Aorta (tissue), 5 donors: ENCODE measurements around the gene CCR9. TPM values are rescaled to one million over a fixed set of nuclear protein-coding genes. Genes with fewer than 3 reads are reported as not detected.

Experiments used
- ATAC-seq: fragments of 200-7000 bp; cut with Tn5 transposase; one replicate; pipeline ENCODE4 v1.9.1; 2022; ENCODE audit warnings: moderate library complexity; ENCODE audit not compliant: low FRiP score
- DNase-seq, 2 donors: peaks; one replicate each; pipeline ENCODE4 v3.0.0-alpha.2; 2020
- H3K27ac ChIP-seq, 2 donors: one replicate each; pipeline ENCODE4 v1.5.1; 2013; ENCODE audit warnings: low read length in 2 of 2, mild to moderate bottlenecking in 2 of 2, moderate library complexity in 2 of 2, control low read depth in 1 of 2, inconsistent platforms in 1 of 2, low read depth in 1 of 2
- H3K27me3 ChIP-seq, 2 donors: one replicate each; pipeline ENCODE4 v1.6.1; 2013; ENCODE audit warnings: control low read depth in 1 of 2, low read length in 1 of 2, mild to moderate bottlenecking in 1 of 2, moderate library complexity in 1 of 2; ENCODE audit not compliant: insufficient read depth in 2 of 2, control insufficient read depth in 1 of 2
- H3K36me3 ChIP-seq, 2 donors: one replicate each; pipeline ENCODE4 v1.6.1; 2013; ENCODE audit warnings: control low read depth in 1 of 2, low read length in 1 of 2, mild to moderate bottlenecking in 1 of 2; ENCODE audit not compliant: insufficient read depth in 2 of 2, control insufficient read depth in 1 of 2
- H3K4me1 ChIP-seq, 2 donors: one replicate each; pipeline ENCODE4 v1.6.1; 2013; ENCODE audit warnings: low read length in 2 of 2, control low read depth in 1 of 2, mild to moderate bottlenecking in 1 of 2, moderate library complexity in 1 of 2; ENCODE audit not compliant: insufficient read depth in 2 of 2, control insufficient read depth in 1 of 2
- H3K4me3 ChIP-seq, 2 donors: one replicate each; pipeline ENCODE4 v1.5.1; 2013; ENCODE audit warnings: low read length in 2 of 2, control low read depth in 1 of 2, mild to moderate bottlenecking in 1 of 2
- H3K9me3 ChIP-seq: one replicate; pipeline ENCODE4 v1.6.1; 2013; ENCODE audit warnings: mild to moderate bottlenecking, low read length; ENCODE audit not compliant: control insufficient read depth
- WGBS, 2 donors: extraction: QIAGEN DNeasy Blood & Tissue Kit; methylation state at CpG; one replicate each; pipeline ENCODE4 v1.1.7; 2013; 5-methylcytosine and 5-hydroxymethylcytosine counted together
- intact Hi-C, 2 donors: fragments of 100-400 bp; cut with DNase I; formaldehyde crosslinking; loops; one replicate each; pipeline versions ENCODE4 v1.14.2 to v1.15.0; 2022
- polyA plus RNA-seq, 2 donors: library from polyadenylated mRNA; stranded (reverse); fragments of 200-250 nt; gene quantifications; one replicate each; pipeline ENCODE4 v1.2.3, GENCODE V29; 2013
- total RNA-seq, 2 donors: library from RNA; stranded (reverse); fragmentation: NEBNext Ultra II Directional; extraction: Animal tissue kit (Norgen Biotek cat#: 25700); gene quantifications; one replicate each; pipeline ENCODE4 v1.2.1, GENCODE V29; 2021
- donor health status: healthy with polysubstance abuse.
- donor health status: Bipolar disorder and iron deficiency.
- donor health status: DM: no; HTN: no; CAD: no.
- donor health status: DM: no; HTN: no; CAD: no.
- donor health status: DM: yes; HTN: yes; CAD: no.

CCR9 gene
- total and polyA plus RNA-seq, 4 donors: 0.25 TPM; not detected in 3

- H3K27ac ChIP-seq: no peak overlapping the region
- ATAC-seq (no peak), DNase-seq (no peak)
- intact Hi-C loops: no loop called here
- no peaks in the 10 kb centered on the region for H3K9me3 ChIP-seq
- no peak overlapping the region for H3K4me3 ChIP-seq
- H3K4me1 ChIP-seq: no peaks in the 10 kb centered on the region
- H3K36me3 ChIP-seq: peaks cover 0 to 19% of the 10 kb centered on the region in 2 donors
- no peaks in the 10 kb centered on the region for H3K27me3 ChIP-seq
- 79 to 88% methylated on average over 4 of the region's 4 CpGs for WGBS, 2 donors
Measured at GRCh38 chr3:45933591-45933990, 47.2 kb downstream of the CCR9 start.

GRCh38 chr3:45936261-45936660 is 49.9 kb downstream of the CCR9 start:
- Histone ChIP-seq H3K4me1 (no peaks in the 10 kb centered on the region), H3K36me3 (peaks cover 0 to 10% of the 10 kb centered on the region in 2 donors), H3K9me3 (no peaks in the 10 kb centered on the region), H3K27ac (no peak overlapping the region), H3K27me3 (no peaks in the 10 kb centered on the region), H3K4me3 (no peak overlapping the region)
- no peak for ATAC-seq
- intact Hi-C loops: no loop called here
- DNase-seq: no peak
- WGBS, 2 donors: 80 to 88% methylated on average over 9 of the region's 9 CpGs

- Histone ChIP-seq H3K27me3 (no peaks in the 10 kb centered on the region), H3K4me1 (no peaks in the 10 kb centered on the region), H3K9me3 (no peaks in the 10 kb centered on the region), H3K27ac (no peak overlapping the region), H3K36me3 (peaks cover 0 to 6% of the 10 kb centered on the region in 2 donors), H3K4me3 (no peak overlapping the region)
- intact Hi-C loops: loop anchor here (1.0 to 2.0 kb wide), 2 partner anchors 57 to 142 kb away; partner anchors contain the start of gene FYCO1 (in 1 of the 2)
- DNase-seq (peak in 1 of 2 donors; percentile 34), ATAC-seq (no peak)
- 86 to 92% methylated on average over 8 of the region's 8 CpGs for WGBS, 2 donors
Measured at GRCh38 chr3:45937206-45938042, 51.1 kb downstream of the CCR9 start.

- WGBS, 2 donors: 94 to 96% methylated on average over 4 of the region's 4 CpGs
- peak in 1 of 2 donors; percentile 9 for DNase-seq
- intact Hi-C loops: loop anchor here (1.0 to 2.0 kb wide), 2 partner anchors 57 to 141 kb away; partner anchors contain the start of gene FYCO1 (in 1 of the 2)
Measured at GRCh38 chr3:45938043-45938435, 51.7 kb downstream of the CCR9 start.

GRCh38 chr3:45938864-45939263 is 52.5 kb downstream of the CCR9 start:
- ATAC-seq (peak; percentile 92), DNase-seq (peak; percentile 86 to 92)
- Histone ChIP-seq H3K27ac (peak overlapping the region in 1 of 2 donors; percentile 15), H3K4me3 (no peak overlapping the region), H3K4me1 (no peaks in the 10 kb centered on the region), H3K27me3 (no peaks in the 10 kb centered on the region), H3K36me3 (peaks cover 0 to 5% of the 10 kb centered on the region in 2 donors), H3K9me3 (no peaks in the 10 kb centered on the region)
- intact Hi-C loops: loop anchor here (1.0 to 2.0 kb wide), 2 partner anchors 56 to 140 kb away; partner anchors contain the start of gene FYCO1 (in 1 of the 2)
- WGBS, 2 donors: 11 to 17% methylated on average over 4 of the region's 4 CpGs

More at GRCh38 chr3:45938043-45938435, 51.7 kb downstream of the CCR9 start:
- Histone ChIP-seq H3K27ac (no peak overlapping the region), H3K9me3 (no peaks in the 10 kb centered on the region), H3K27me3 (no peaks in the 10 kb centered on the region), H3K36me3 (peaks cover 0 to 5% of the 10 kb centered on the region in 2 donors), H3K4me3 (no peak overlapping the region), H3K4me1 (no peaks in the 10 kb centered on the region)
- no peak for ATAC-seq

- Histone ChIP-seq H3K36me3 (peaks cover 0 to 5% of the 10 kb centered on the region in 2 donors), H3K4me3 (no peak overlapping the region), H3K4me1 (no peaks in the 10 kb centered on the region), H3K9me3 (no peaks in the 10 kb centered on the region), H3K27me3 (no peaks in the 10 kb centered on the region), H3K27ac (no peak overlapping the region)
- ATAC-seq: no peak
- DNase-seq: peak in 1 of 2 donors; percentile 24
- WGBS, 2 donors: 47 to 52% methylated on average over 5 of the region's 5 CpGs
- intact Hi-C loops: loop anchor here in 1 of 2 donors (2.0 kb wide), 1 partner anchor 55 kb away; the partner anchor contains the start of gene FYCO1
Measured at GRCh38 chr3:45939341-45939771, 53.0 kb downstream of the CCR9 start.

- Histone ChIP-seq H3K27me3 (no peaks in the 10 kb centered on the region), H3K9me3 (no peaks in the 10 kb centered on the region), H3K36me3 (peaks cover 0 to 5% of the 10 kb centered on the region in 2 donors), H3K4me1 (no peaks in the 10 kb centered on the region), H3K27ac (no peak overlapping the region), H3K4me3 (no peak overlapping the region)
- DNase-seq (peak; percentile 13 to 42), ATAC-seq (no peak)
- intact Hi-C loops: loop anchor here (2.0 kb wide), 2 partner anchors 29 to 139 kb away; no protein-coding TSS in a partner anchor
- 84 to 85% methylated on average over 7 of the region's 7 CpGs for WGBS, 2 donors
Measured at GRCh38 chr3:45940004-45940780, 53.8 kb downstream of the CCR9 start.

GRCh38 chr3:45940781-45941365 is 54.5 kb downstream of the CCR9 start:
- H3K4me1 ChIP-seq: no peaks in the 10 kb centered on the region
- intact Hi-C loops: loop anchor here (2.0 kb wide), 2 partner anchors 28 to 138 kb away; no protein-coding TSS in a partner anchor
- no peaks in the 10 kb centered on the region for H3K27me3 ChIP-seq
- no peaks in the 10 kb centered on the region for H3K9me3 ChIP-seq
- no peak overlapping the region for H3K4me3 ChIP-seq
- WGBS, 2 donors: 80 to 90% methylated on average over 6 of the region's 6 CpGs
- ATAC-seq (no peak), DNase-seq (peak in 1 of 2 donors; percentile 6)
- H3K27ac ChIP-seq: no peak overlapping the region
- peaks cover 0 to 3% of the 10 kb centered on the region in 2 donors for H3K36me3 ChIP-seq
